GM23338 (cell line): ENCODE data around the gene TBPL2. TPM values are rescaled to one million over a fixed set of nuclear protein-coding genes. Genes with fewer than 3 reads are reported as not detected.

Experiments used
- ATAC-seq: fragments of 200-7000 bp; cut with Tn5 transposase; 3 replicates; pipeline ENCODE4 v1.9.1; 2020
- DNase-seq: peaks from one replicate; pipeline ENCODE4 v3.0.0-alpha.2; 2015; ENCODE audit warnings: low spot score
- H2AFZ ChIP-seq: fragments of 200-600 bp; sonication (generic); 2 replicates; pipeline ENCODE4 v1.8.0; 2016; ENCODE audit warnings: antibody characterized with exemption, mild to moderate bottlenecking, moderate library complexity
- H3F3A ChIP-seq: fragments of 200-600 bp; sonication (generic); replicated peaks from 2 replicates; pipeline ENCODE4 v1.8.0; 2017; ENCODE audit warnings: antibody characterized with exemption, mixed run types, low read depth
- H3K27ac ChIP-seq: fragments of 200-600 bp; sonication (generic); 2 replicates; pipeline ENCODE4 v1.6.1; 2016; ENCODE audit warnings: low read depth
- H3K27me3 ChIP-seq: fragments of 200-600 bp; sonication (generic); 2 replicates; pipeline ENCODE4 v1.8.0; 2016; ENCODE audit warnings: mild to moderate bottlenecking, mixed run types, moderate library complexity; ENCODE audit not compliant: insufficient read depth
- H3K36me3 ChIP-seq: fragments of 200-600 bp; sonication (generic); 2 replicates; pipeline ENCODE4 v1.8.0; 2016; ENCODE audit warnings: mild to moderate bottlenecking; ENCODE audit not compliant: insufficient read depth
- H3K4me1 ChIP-seq: fragments of 200-600 bp; sonication (generic); 2 replicates; pipeline ENCODE4 v1.8.0; 2016; ENCODE audit warnings: mild to moderate bottlenecking, moderate library complexity; ENCODE audit not compliant: insufficient read depth
- H3K4me2 ChIP-seq: fragments of 200-600 bp; sonication (generic); 2 replicates; pipeline ENCODE4 v1.7.1; 2017; ENCODE audit warnings: mixed run types
- H3K4me3 ChIP-seq: fragments of 200-600 bp; sonication (generic); 2 replicates; pipeline ENCODE4 v1.6.1; 2016; ENCODE audit warnings: mixed run types
- H3K79me2 ChIP-seq: fragments of 200-600 bp; sonication (generic); replicated peaks from 2 replicates; pipeline ENCODE4 v1.8.0; 2017; ENCODE audit warnings: mild to moderate bottlenecking; ENCODE audit not compliant: insufficient read depth
- H3K9me2 ChIP-seq: fragments of 200-600 bp; sonication (generic); 2 replicates; pipeline ENCODE4 v1.8.0; 2017; ENCODE audit not compliant: insufficient read depth
- H4K20me1 ChIP-seq: fragments of 200-600 bp; sonication (generic); replicated peaks from 2 replicates; pipeline ENCODE4 v1.8.0; 2017; ENCODE audit warnings: mild to moderate bottlenecking; ENCODE audit not compliant: insufficient read depth
- H3K27ac Mint-ChIP-seq: 2 replicates; pipeline ENCODE4 v1.8.0; 2020; ENCODE audit warnings: inconsistent platforms, mild to moderate bottlenecking, moderate library complexity, mixed read lengths
- H3K27me3 Mint-ChIP-seq: 3 replicates; pipeline ENCODE4 v1.8.0; 2022; ENCODE audit warnings: low read depth, mild to moderate bottlenecking, moderate library complexity, mixed read lengths, inconsistent platforms; ENCODE audit not compliant: insufficient read depth, poor library complexity
- H3K36me3 Mint-ChIP-seq: 3 replicates; pipeline ENCODE4 v1.8.0; 2021; ENCODE audit warnings: low read depth, mild to moderate bottlenecking, inconsistent platforms, moderate library complexity, mixed read lengths
- H3K4me1 Mint-ChIP-seq: 3 replicates; pipeline ENCODE4 v1.8.0; 2020; ENCODE audit warnings: mild to moderate bottlenecking, inconsistent platforms, mixed read lengths
- H3K4me3 Mint-ChIP-seq: 3 replicates; pipeline ENCODE4 v1.8.0; 2021; ENCODE audit warnings: moderate library complexity, mild to moderate bottlenecking, inconsistent platforms, mixed read lengths
- H3K9me3 Mint-ChIP-seq: 3 replicates; pipeline ENCODE4 v1.8.0; 2020; ENCODE audit warnings: moderate library complexity, mild to moderate bottlenecking, inconsistent platforms, mixed read lengths
- EZH2phosphoT487 ChIP-seq: fragments of 200-600 bp; sonication (generic); IDR thresholded peaks from one replicate; pipeline ENCODE4 v1.8.1; 2018; ENCODE audit warnings: antibody characterized with exemption; ENCODE audit not compliant: unreplicated experiment
- JUNB ChIP-seq: IDR thresholded peaks from one replicate; pipeline ENCODE4 v1.6.1; 2016; ENCODE audit warnings: antibody characterized with exemption; ENCODE audit not compliant: unreplicated experiment
- POLR2AphosphoS5 ChIP-seq: IDR thresholded peaks from 2 replicates; pipeline ENCODE4 v1.6.1; 2016; ENCODE audit warnings: antibody characterized with exemption, low read depth
- STAT1 ChIP-seq: IDR thresholded peaks from one replicate; pipeline ENCODE4 v1.6.1; 2016; ENCODE audit warnings: antibody characterized with exemption; ENCODE audit not compliant: unreplicated experiment
- ZNF462 ChIP-seq: fragments of 250-450 bp; sonication (Bioruptor Pico); IDR thresholded peaks from 2 replicates; pipeline ENCODE4 v1.5.0; 2020; ENCODE audit warnings: mild to moderate bottlenecking, moderate library complexity
- polyA plus RNA-seq: library from polyadenylated mRNA; unstranded; fragments of >200 nt; fragmentation: Nextera tagmentation; extraction: Ambion mirVana; gene quantifications from 2 replicates; pipeline ENCODE4 v1.2.1, GENCODE V29; 2016
- total RNA-seq: library from RNA; depleted of rRNA; stranded (reverse); fragments of >200 nt; shearing (Covaris generic); gene quantifications from 2 replicates; pipeline ENCODE4 v1.2.3, GENCODE V29; 2014

Gene TBPL2
- total and polyA plus RNA-seq, 2 experiments from 2014 or later: 0.24 TPM; not detected in 1

GRCh38 chr14:55373784-55374705 is 66.4 kb downstream of the TBPL2 start (continued):
- no peak for TF ChIP-seq ZNF462 (CRISPR knock-in tag)
- TF ChIP-seq JUNB: no peak
- TF ChIP-seq EZH2phosphoT487: no peak
- TF ChIP-seq STAT1: no peak
- TF ChIP-seq POLR2AphosphoS5: no peak

DNA sequence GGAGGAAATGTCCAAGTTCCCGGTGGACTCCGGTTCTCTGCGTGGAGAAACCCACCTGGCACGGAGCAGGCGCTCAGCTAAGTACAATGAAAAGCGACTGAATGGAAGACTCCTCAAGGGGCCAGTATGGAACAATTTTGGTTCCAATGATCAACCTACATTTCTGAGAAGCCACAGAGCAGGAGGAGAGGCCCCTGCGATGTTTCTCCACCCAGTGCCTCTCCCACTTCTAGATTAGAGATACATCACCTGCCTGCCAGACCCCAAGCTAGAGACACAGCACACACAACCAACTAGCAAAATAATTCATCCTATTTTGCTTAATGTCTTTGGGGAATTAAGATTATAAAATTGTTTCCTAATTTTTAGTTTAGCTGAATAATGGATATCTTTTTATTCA is 67.6 kb downstream of the TBPL2 start:
- H3K36me3 ChIP-seq: peaks cover 24% of the 10 kb centered on the region; the same call in 1 of the 2 replicates
- DNase-seq (no peak), ATAC-seq (no peak)
- no peak overlapping the region for H3K4me2 ChIP-seq
- H3K27me3 ChIP-seq: no peaks in the 10 kb centered on the region
- H3K4me3 ChIP-seq: no peak overlapping the region
- TF ChIP-seq STAT1: no peak
- H2AFZ ChIP-seq: no peak overlapping the region
- H3K27ac Mint-ChIP-seq: no peak overlapping the region
- H3K9me2 ChIP-seq: no peaks in the 10 kb centered on the region
- H4K20me1 ChIP-seq: 0 out of 2 replicates have a peak, but pooled peaks cover 5% of the 10 kb centered on the region
- no peak overlapping the region for H3K27ac ChIP-seq
- peaks cover 5% of the 10 kb centered on the region for H3K27me3 Mint-ChIP-seq
- no peaks in the 10 kb centered on the region for H3F3A ChIP-seq
- H3K4me1 ChIP-seq: no peaks in the 10 kb centered on the region
- H3K4me1 Mint-ChIP-seq: no peaks in the 10 kb centered on the region
- H3K36me3 Mint-ChIP-seq: peaks cover 43% of the 10 kb centered on the region
- H3K79me2 ChIP-seq: no peaks in the 10 kb centered on the region
- no peak overlapping the region for H3K4me3 Mint-ChIP-seq
- no peaks in the 10 kb centered on the region for H3K9me3 Mint-ChIP-seq
